Suprapubic skin (tissue), 4 donors: ENCODE results near the gene SPIB. TPM values are rescaled to one million over a fixed set of nuclear protein-coding genes. Genes with fewer than 3 reads are reported as not detected.

Source experiments
- DNase-seq, 2 donors: peaks; one replicate each; pipeline ENCODE4 v3.0.0-alpha.2; 2019; ENCODE audit warnings: low spot score in 2 of 2
- H3K27ac ChIP-seq: fragments of 200-600 bp; sonication (generic); one replicate; pipeline ENCODE4 v1.5.1; 2019
- H3K27me3 ChIP-seq: fragments of 200-600 bp; sonication (generic); one replicate; pipeline ENCODE4 v1.5.1; 2019
- H3K36me3 ChIP-seq: fragments of 200-600 bp; sonication (generic); one replicate; pipeline ENCODE4 v1.5.1; 2019
- H3K4me1 ChIP-seq: fragments of 200-600 bp; sonication (generic); one replicate; pipeline ENCODE4 v1.5.1; 2019
- H3K4me3 ChIP-seq: fragments of 200-600 bp; sonication (generic); one replicate; pipeline ENCODE4 v1.5.1; 2019; ENCODE audit warnings: mild to moderate bottlenecking
- H3K9me3 ChIP-seq: fragments of 200-600 bp; sonication (generic); one replicate; pipeline ENCODE4 v1.5.1; 2019
- EP300 ChIP-seq: sonication (generic); formaldehyde crosslinking; IDR thresholded peaks from one replicate; pipeline ENCODE4 v1.6.1; 2017; ENCODE audit warnings: antibody characterized with exemption
- POLR2A ChIP-seq, 2 donors: fragments of 450-650 bp; IDR thresholded peaks; one replicate each; pipeline ENCODE4 v1.6.1; 2017; ENCODE audit warnings: antibody characterized with exemption in 2 of 2, mild to moderate bottlenecking in 2 of 2, moderate library complexity in 2 of 2
- POLR2AphosphoS5 ChIP-seq, 3 donors: sonication (generic); formaldehyde crosslinking; IDR thresholded peaks; one replicate each; pipeline ENCODE4 v1.6.1; 2017; ENCODE audit warnings: antibody characterized with exemption in 3 of 3
- WGBS: methylation state at CpG from one replicate; pipeline ENCODE4 v1.1.5; 2018; 5-methylcytosine and 5-hydroxymethylcytosine counted together
- total RNA-seq, 4 donors: library from RNA; depleted of rRNA; stranded (reverse); fragments of >200 nt; gene quantifications; one replicate each; pipeline ENCODE4 v1.1.0, GENCODE V29; 2016
- TF ChIP-seq, protein P1 (sequence below), 2 donors: fragments of 200-600 bp in 1 of 2; fragments of 450-650 bp in 1 of 2; sonication (generic) in 1 of 2; IDR thresholded peaks; one replicate each; pipeline ENCODE4 v1.5.1; 2016 to 2019; ENCODE audit warnings: antibody characterized with exemption in 2 of 2, mild to moderate bottlenecking in 1 of 2, moderate library complexity in 1 of 2

The SPIB gene
- total RNA-seq, 4 donors from 2014 or later, result not detected

DNA sequence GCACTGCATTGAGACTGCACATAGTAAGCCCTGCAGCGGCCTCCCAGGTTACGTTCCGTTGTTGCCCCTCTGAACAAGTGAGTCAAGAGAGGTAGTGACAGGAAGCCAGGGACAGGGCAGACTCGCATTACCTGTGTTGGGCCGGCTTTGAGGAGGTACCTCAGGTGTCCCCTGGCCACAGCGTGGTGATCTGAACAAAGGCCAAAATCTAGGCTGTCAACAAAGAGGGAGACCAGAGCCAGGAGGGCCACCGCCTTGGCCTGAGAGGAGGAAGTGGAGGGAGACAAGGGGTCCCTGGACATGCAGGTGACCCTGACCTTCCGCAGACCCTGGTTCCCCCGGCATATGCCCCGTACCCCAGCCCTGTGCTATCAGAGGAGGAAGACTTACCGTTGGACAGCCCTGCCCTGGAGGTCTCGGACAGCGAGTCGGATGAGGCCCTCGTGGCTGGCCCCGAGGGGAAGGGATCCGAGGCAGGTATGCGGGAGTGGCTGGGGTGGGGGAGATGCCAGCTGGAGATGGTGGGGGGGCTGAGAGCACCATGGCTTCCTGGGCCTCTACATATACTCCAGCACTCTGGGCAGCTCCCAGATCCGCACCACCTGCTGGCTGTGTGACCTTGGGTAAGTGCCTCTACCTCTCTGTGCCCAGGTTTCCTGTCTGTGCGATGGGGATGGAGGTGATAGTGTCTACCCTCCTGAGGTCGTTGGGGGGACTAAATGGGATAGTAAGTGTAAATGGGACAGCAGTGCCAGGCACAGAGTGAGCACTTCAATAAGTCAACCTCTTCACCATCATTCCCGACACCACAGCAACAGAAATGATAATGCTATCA, 4.8 kb downstream of the SPIB start:
- TF ChIP-seq POLR2A (IDR thresholded peaks at IDR 0.05), result no peak
- no peak for TF ChIP-seq EP300
- TF ChIP-seq POLR2AphosphoS5 (IDR thresholded peaks at IDR 0.05), result no peak
- TF ChIP-seq, protein P1, sequence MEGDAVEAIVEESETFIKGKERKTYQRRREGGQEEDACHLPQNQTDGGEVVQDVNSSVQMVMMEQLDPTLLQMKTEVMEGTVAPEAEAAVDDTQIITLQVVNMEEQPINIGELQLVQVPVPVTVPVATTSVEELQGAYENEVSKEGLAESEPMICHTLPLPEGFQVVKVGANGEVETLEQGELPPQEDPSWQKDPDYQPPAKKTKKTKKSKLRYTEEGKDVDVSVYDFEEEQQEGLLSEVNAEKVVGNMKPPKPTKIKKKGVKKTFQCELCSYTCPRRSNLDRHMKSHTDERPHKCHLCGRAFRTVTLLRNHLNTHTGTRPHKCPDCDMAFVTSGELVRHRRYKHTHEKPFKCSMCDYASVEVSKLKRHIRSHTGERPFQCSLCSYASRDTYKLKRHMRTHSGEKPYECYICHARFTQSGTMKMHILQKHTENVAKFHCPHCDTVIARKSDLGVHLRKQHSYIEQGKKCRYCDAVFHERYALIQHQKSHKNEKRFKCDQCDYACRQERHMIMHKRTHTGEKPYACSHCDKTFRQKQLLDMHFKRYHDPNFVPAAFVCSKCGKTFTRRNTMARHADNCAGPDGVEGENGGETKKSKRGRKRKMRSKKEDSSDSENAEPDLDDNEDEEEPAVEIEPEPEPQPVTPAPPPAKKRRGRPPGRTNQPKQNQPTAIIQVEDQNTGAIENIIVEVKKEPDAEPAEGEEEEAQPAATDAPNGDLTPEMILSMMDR (IDR thresholded peaks at IDR 0.05), result no peak
- 80% methylated on average over 19 of the region's 22 CpGs for WGBS
- Histone ChIP-seq H3K27ac (no peak overlapping the region), H3K9me3 (no peaks in the 10 kb centered on the region), H3K27me3 (peaks cover 41% of the 10 kb centered on the region), H3K4me1 (peaks cover 16% of the 10 kb centered on the region), H3K4me3 (no peak overlapping the region), H3K36me3 (no peaks in the 10 kb centered on the region)
- DNase-seq, result no peak

DNA sequence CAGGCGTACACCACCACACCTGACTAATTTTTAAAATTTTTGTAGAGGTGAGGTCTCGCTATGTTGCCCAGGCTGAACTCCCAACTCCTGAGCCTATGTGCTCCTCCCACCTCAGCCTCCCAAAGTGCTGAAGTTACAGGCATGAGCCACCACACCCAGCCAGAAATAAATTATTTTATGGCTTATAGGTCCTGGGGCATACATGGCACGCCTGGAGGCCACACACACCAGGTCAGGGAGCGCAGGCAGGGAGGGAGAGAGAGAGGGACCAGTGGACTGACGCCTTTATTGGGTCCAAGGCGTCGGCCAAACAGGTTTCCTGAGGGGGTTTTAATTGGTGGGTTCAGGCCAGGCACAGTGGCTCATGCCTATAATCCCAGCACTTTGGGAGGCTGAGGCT, 6.8 kb downstream of the SPIB start:
- Histone ChIP-seq H3K27ac (no peak overlapping the region), H3K4me3 (no peak overlapping the region), H3K9me3 (no peaks in the 10 kb centered on the region), H3K4me1 (peaks cover 9% of the 10 kb centered on the region), H3K36me3 (no peaks in the 10 kb centered on the region), H3K27me3 (peaks cover 22% of the 10 kb centered on the region)
- DNase-seq, result no peak
- TF ChIP-seq POLR2AphosphoS5 (IDR thresholded peaks at IDR 0.05) (no peak), EP300 (no peak), POLR2A (IDR thresholded peaks at IDR 0.05) (no peak)
- TF ChIP-seq, protein P1 (IDR thresholded peaks at IDR 0.05), result no peak
- 81% methylated on average over 7 of the region's 7 CpGs for WGBS

- WGBS, result 88% methylated on average over 19 of the region's 26 CpGs
Observed at GRCh38 chr19:50427318-50427925, 8.7 kb downstream of the SPIB start.

GRCh38 chr19:50427997-50428425, 9.3 kb downstream of the SPIB start:
- no CpG with 5 or more reads among the region's 38 CpGs for WGBS
- Histone ChIP-seq H3K27ac (peak overlapping the region; percentile 31), H3K27me3 (peaks cover 13% of the 10 kb centered on the region), H3K36me3 (no peaks in the 10 kb centered on the region), H3K4me3 (peak overlapping the region; percentile 39), H3K9me3 (no peaks in the 10 kb centered on the region), H3K4me1 (peaks cover 29% of the 10 kb centered on the region)
- peak; percentile 89 to 92 for DNase-seq
- TF ChIP-seq POLR2A (IDR thresholded peaks at IDR 0.05), result peak in 1 of 2 donors; percentile 29
- no peak for TF ChIP-seq EP300
- TF ChIP-seq, protein P1 (IDR thresholded peaks at IDR 0.05), result no peak
- no peak for TF ChIP-seq POLR2AphosphoS5 (IDR thresholded peaks at IDR 0.05)

More at GRCh38 chr19:50427318-50427925, 8.7 kb downstream of the SPIB start:
- TF ChIP-seq EP300, result no peak
- TF ChIP-seq, protein P1 (IDR thresholded peaks at IDR 0.05), result no peak
- no peak for TF ChIP-seq POLR2A (IDR thresholded peaks at IDR 0.05)
- TF ChIP-seq POLR2AphosphoS5 (IDR thresholded peaks at IDR 0.05), result no peak
- Histone ChIP-seq H3K4me3 (peak overlapping the region; percentile 39), H3K9me3 (no peaks in the 10 kb centered on the region), H3K4me1 (peaks cover 26% of the 10 kb centered on the region), H3K27ac (no peak overlapping the region), H3K36me3 (no peaks in the 10 kb centered on the region), H3K27me3 (peaks cover 13% of the 10 kb centered on the region)
- no peak for DNase-seq
